GM12892 (cell line): Measurements from ENCODE around the gene CCDC33.

Experiments
- POLR2A ChIP-seq: IDR thresholded peaks from 2 replicates; pipeline ENCODE4 v1.6.1; 2011; ENCODE audit warnings: low read depth, low read length, control low read depth
- POLR2AphosphoS5 ChIP-seq: IDR thresholded peaks from 2 replicates; pipeline ENCODE4 v1.6.1; 2011; ENCODE audit warnings: low read depth, low read length, control low read depth

DNA sequence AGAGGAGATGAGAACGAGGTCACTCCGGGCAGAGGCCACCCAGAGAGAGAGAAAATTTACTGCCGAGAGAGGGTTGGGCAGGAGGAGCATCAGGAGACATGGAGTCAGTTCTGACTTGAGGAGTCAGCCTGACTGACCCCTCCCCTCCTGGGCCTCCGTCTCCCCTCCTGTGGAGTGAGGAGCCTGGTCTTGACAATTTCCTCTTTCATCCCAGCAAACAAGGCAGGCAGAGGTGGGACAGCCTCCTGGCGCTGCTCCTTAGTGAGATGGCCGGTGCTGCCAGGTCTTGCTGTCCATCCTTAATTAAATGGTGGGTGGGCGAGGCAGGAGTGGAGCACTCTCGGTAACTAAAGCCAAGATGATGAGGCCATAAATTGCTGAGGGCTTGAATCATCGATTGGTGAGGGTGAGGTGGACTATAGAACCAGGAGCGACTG lies 70.7 kb downstream of the CCDC33 start:
- TF ChIP-seq POLR2A, result no peak
- TF ChIP-seq POLR2AphosphoS5, result no peak
